Mesendoderm (in vitro differentiated cells): Measurements from ENCODE around the gene CC2D1B.
A peak's percentile ranks its signal among the peaks of the same experiment; 100 is the strongest.

Source experiments
- DNase-seq: peaks from one replicate; pipeline ENCODE4 v3.0.0; 2013
- H2AK5ac ChIP-seq: 2 replicates; pipeline ENCODE4 v1.6.1; 2013; ENCODE audit warnings: low read length, inconsistent platforms
- H2BK120ac ChIP-seq: 2 replicates; pipeline ENCODE4 v1.6.1; 2013; ENCODE audit warnings: low read depth, mild to moderate bottlenecking, low read length, moderate library complexity, mixed read lengths
- H2BK15ac ChIP-seq: replicated peaks from 2 replicates; pipeline ENCODE4 v1.6.1; 2013; ENCODE audit warnings: low read depth, mild to moderate bottlenecking, moderate library complexity
- H2BK5ac ChIP-seq: 2 replicates; pipeline ENCODE4 v1.6.1; 2013; ENCODE audit warnings: low read length, inconsistent platforms
- H3K18ac ChIP-seq: 2 replicates; pipeline ENCODE4 v1.6.1; 2013; ENCODE audit warnings: mild to moderate bottlenecking, low read length, mixed read lengths
- H3K23ac ChIP-seq: one replicate; pipeline ENCODE4 v1.6.1; 2013; ENCODE audit warnings: low read length
- H3K27ac ChIP-seq: 2 replicates; pipeline ENCODE4 v1.5.1; 2013; ENCODE audit warnings: low read depth, mild to moderate bottlenecking, inconsistent platforms, low read length, moderate library complexity
- H3K27me3 ChIP-seq: 2 replicates; pipeline ENCODE4 v1.6.1; 2013; ENCODE audit warnings: low read length, control low read depth, mild to moderate bottlenecking, inconsistent platforms; ENCODE audit not compliant: insufficient read depth, poor library complexity
- H3K36me3 ChIP-seq: 2 replicates; pipeline ENCODE4 v1.6.1; 2013; ENCODE audit warnings: low read length, inconsistent platforms; ENCODE audit not compliant: control insufficient read depth, insufficient read depth
- H3K4ac ChIP-seq: one replicate; pipeline ENCODE4 v1.6.1; 2013; ENCODE audit warnings: low read depth, mild to moderate bottlenecking, low read length, moderate library complexity
- H3K4me1 ChIP-seq: 2 replicates; pipeline ENCODE4 v1.6.1; 2013; ENCODE audit warnings: low read depth, low read length, inconsistent platforms; ENCODE audit not compliant: control insufficient read depth
- H3K4me2 ChIP-seq: 2 replicates; pipeline ENCODE4 v1.6.1; 2013; ENCODE audit warnings: low read length
- H3K4me3 ChIP-seq: 2 replicates; pipeline ENCODE4 v1.5.1; 2013; ENCODE audit warnings: mild to moderate bottlenecking, low read length
- H3K56ac ChIP-seq: one replicate; pipeline ENCODE4 v1.6.1; 2013; ENCODE audit warnings: low read length
- H3K79me1 ChIP-seq: 2 replicates; pipeline ENCODE4 v1.6.1; 2013; ENCODE audit warnings: low read length, inconsistent platforms
- H3K79me2 ChIP-seq: 2 replicates; pipeline ENCODE4 v1.6.1; 2013; ENCODE audit warnings: mild to moderate bottlenecking, low read length; ENCODE audit not compliant: control insufficient read depth, insufficient read depth
- H3K9ac ChIP-seq: 2 replicates; pipeline ENCODE4 v1.6.1; 2013; ENCODE audit warnings: low read length, inconsistent platforms
- H4K5ac ChIP-seq: one replicate; pipeline ENCODE4 v1.6.1; 2013; ENCODE audit warnings: low read length
- H4K8ac ChIP-seq: one replicate; pipeline ENCODE4 v1.6.1; 2013; ENCODE audit warnings: low read depth, mild to moderate bottlenecking, control low read depth, low read length, moderate library complexity
- WGBS: extraction: QIAGEN DNeasy Blood & Tissue Kit; methylation state at CpG from one replicate; pipeline ENCODE4 v1.1.7; 2013; ENCODE audit warnings: low lambda C conversion rate, missing lambda C conversion rate; ENCODE audit not compliant: insufficient coverage; ENCODE audit errors: extremely low coverage; 5-methylcytosine and 5-hydroxymethylcytosine counted together

The CC2D1B gene

DNA sequence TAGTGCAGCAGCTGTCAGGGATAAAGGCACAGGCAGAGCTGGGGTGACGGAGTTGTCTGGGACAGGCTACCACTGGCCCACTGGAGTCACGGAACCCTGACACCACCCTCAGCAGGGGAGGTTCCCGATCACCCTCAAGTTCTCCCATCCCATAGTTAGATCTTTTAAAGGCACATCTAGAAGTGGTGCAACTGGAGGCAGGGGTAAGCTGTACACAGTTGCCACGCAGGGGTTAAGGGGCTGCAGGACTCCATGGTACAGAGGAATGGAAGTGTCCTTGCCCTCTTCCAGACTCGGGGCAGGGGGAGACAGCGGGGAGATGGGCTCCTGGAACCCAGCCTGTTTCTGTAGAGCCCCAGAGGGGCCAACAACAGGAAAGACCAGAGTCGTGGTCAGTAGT, 13.3 kb downstream of the CC2D1B start:
- no peak overlapping the region for H3K9ac ChIP-seq
- no peak overlapping the region for H3K56ac ChIP-seq
- H3K23ac ChIP-seq, result no peak overlapping the region
- no peak for DNase-seq
- no peak overlapping the region for H3K4me2 ChIP-seq
- WGBS, result no CpG with 5 or more reads among the region's 7 CpGs
- no peak overlapping the region for H3K18ac ChIP-seq
- no peak overlapping the region for H2AK5ac ChIP-seq
- no peak overlapping the region for H2BK5ac ChIP-seq
- no peaks in the 10 kb centered on the region for H3K27me3 ChIP-seq
- no peak overlapping the region for H4K5ac ChIP-seq
- H3K4ac ChIP-seq, result no peak overlapping the region
- H3K79me1 ChIP-seq, result no peaks in the 10 kb centered on the region
- H4K8ac ChIP-seq, result no peak overlapping the region
- H3K27ac ChIP-seq, result no peak overlapping the region
- peaks cover 16% of the 10 kb centered on the region for H3K36me3 ChIP-seq
- no peak overlapping the region for H3K4me3 ChIP-seq
- H3K79me2 ChIP-seq, result no peaks in the 10 kb centered on the region
- H3K4me1 ChIP-seq, result peaks cover 2% of the 10 kb centered on the region
- no peak overlapping the region for H2BK15ac ChIP-seq
- no peak overlapping the region for H2BK120ac ChIP-seq

DNA sequence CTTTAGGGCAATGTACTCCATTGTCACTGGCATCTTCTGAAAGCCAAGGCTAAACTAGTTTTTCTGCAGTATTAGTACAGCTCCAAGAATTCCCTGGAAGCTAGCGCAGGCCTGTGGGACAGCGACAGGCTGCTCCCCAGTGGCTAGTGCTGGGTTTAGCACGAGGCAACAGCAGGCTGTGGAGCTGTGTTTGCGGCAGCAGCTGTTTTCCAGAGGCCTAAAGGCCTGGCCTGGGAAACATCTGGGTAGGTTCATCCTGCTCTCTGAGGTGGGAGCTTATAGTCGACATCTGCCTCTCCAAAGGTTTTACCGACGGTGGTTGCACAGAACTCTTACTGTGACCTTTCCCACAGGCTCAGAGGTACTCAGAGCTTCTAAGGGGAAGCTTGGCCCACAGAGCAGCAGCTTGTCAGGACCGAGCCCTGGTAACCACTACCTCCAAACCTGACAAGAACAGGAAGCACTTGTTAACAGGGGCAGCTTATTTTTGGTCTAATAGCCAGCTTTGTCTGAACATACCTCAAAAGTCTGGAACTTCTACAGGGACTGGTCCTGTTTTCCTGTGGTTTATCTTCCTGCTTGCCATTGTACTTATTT, 17.2 kb downstream of the CC2D1B start:
- H3K23ac ChIP-seq, result no peak overlapping the region
- H2BK120ac ChIP-seq, result no peak overlapping the region
- H2AK5ac ChIP-seq, result no peak overlapping the region
- DNase-seq, result peak; percentile 75
- no peak overlapping the region for H3K27ac ChIP-seq
- H3K4me3 ChIP-seq, result no peak overlapping the region
- H3K9ac ChIP-seq, result no peak overlapping the region
- H4K5ac ChIP-seq, result no peak overlapping the region
- no peak overlapping the region for H3K18ac ChIP-seq
- no peak overlapping the region for H3K4ac ChIP-seq
- H3K79me2 ChIP-seq, result no peaks in the 10 kb centered on the region
- peaks cover 2% of the 10 kb centered on the region for H3K4me1 ChIP-seq
- no peaks in the 10 kb centered on the region for H3K79me1 ChIP-seq
- no CpG with 5 or more reads among the region's 8 CpGs for WGBS
- peaks cover 3% of the 10 kb centered on the region for H3K36me3 ChIP-seq
- H3K56ac ChIP-seq, result no peak overlapping the region
- no peak overlapping the region for H2BK15ac ChIP-seq
- no peak overlapping the region for H3K4me2 ChIP-seq
- H2BK5ac ChIP-seq, result no peak overlapping the region
- H4K8ac ChIP-seq, result no peak overlapping the region
- no peaks in the 10 kb centered on the region for H3K27me3 ChIP-seq

- no peak overlapping the region for H3K27ac ChIP-seq
- no peaks in the 10 kb centered on the region for H3K79me1 ChIP-seq
- no peak overlapping the region for H3K18ac ChIP-seq
- H4K5ac ChIP-seq, result no peak overlapping the region
- H3K27me3 ChIP-seq, result no peaks in the 10 kb centered on the region
- H3K9ac ChIP-seq, result no peak overlapping the region
- no peak overlapping the region for H2BK120ac ChIP-seq
- no peaks in the 10 kb centered on the region for H3K79me2 ChIP-seq
- H2BK5ac ChIP-seq, result no peak overlapping the region
- DNase-seq, result no peak
- no peak overlapping the region for H3K4me2 ChIP-seq
- no peak overlapping the region for H2AK5ac ChIP-seq
- H3K36me3 ChIP-seq, result no peaks in the 10 kb centered on the region
- H3K56ac ChIP-seq, result no peak overlapping the region
- H3K4me3 ChIP-seq, result no peak overlapping the region
- no peak overlapping the region for H2BK15ac ChIP-seq
- no peak overlapping the region for H4K8ac ChIP-seq
- H3K4ac ChIP-seq, result no peak overlapping the region
- H3K4me1 ChIP-seq, result peaks cover 2% of the 10 kb centered on the region
- H3K23ac ChIP-seq, result no peak overlapping the region
- no CpG with 5 or more reads among the region's 4 CpGs for WGBS
These were observed 19.4 kb downstream of the CC2D1B start for GRCh38 chr1:52346653-52347052.

- Histone ChIP-seq H3K9ac (no peak overlapping the region), H4K8ac (no peak overlapping the region), H3K79me2 (no peaks in the 10 kb centered on the region), H3K36me3 (no peaks in the 10 kb centered on the region), H3K27ac (no peak overlapping the region), H2AK5ac (no peak overlapping the region), H3K79me1 (no peaks in the 10 kb centered on the region), H3K4ac (no peak overlapping the region), H2BK15ac (no peak overlapping the region), H4K5ac (no peak overlapping the region), H3K23ac (no peak overlapping the region), H3K18ac (no peak overlapping the region), H3K56ac (no peak overlapping the region), H2BK120ac (no peak overlapping the region), H3K4me2 (no peak overlapping the region), H3K4me1 (no peaks in the 10 kb centered on the region), H2BK5ac (no peak overlapping the region), H3K4me3 (no peak overlapping the region), H3K27me3 (no peaks in the 10 kb centered on the region)
- no CpG with 5 or more reads among the region's 2 CpGs for WGBS
- DNase-seq, result no peak
These were observed 20.8 kb downstream of the CC2D1B start for GRCh38 chr1:52345252-52345651.

- Histone ChIP-seq H3K23ac (no peak overlapping the region), H3K56ac (no peak overlapping the region), H3K79me1 (no peaks in the 10 kb centered on the region), H3K79me2 (no peaks in the 10 kb centered on the region), H2AK5ac (no peak overlapping the region), H2BK120ac (no peak overlapping the region), H3K4me1 (no peaks in the 10 kb centered on the region), H3K9ac (no peak overlapping the region), H3K18ac (no peak overlapping the region), H4K5ac (no peak overlapping the region), H4K8ac (no peak overlapping the region), H3K27me3 (no peaks in the 10 kb centered on the region), H2BK5ac (no peak overlapping the region), H2BK15ac (no peak overlapping the region), H3K4ac (no peak overlapping the region), H3K36me3 (no peaks in the 10 kb centered on the region), H3K4me2 (no peak overlapping the region), H3K4me3 (no peak overlapping the region), H3K27ac (no peak overlapping the region)
- no CpG with 5 or more reads among the region's 3 CpGs for WGBS
- DNase-seq, result no peak
These were observed 22.0 kb downstream of the CC2D1B start for GRCh38 chr1:52343979-52344378.

DNA sequence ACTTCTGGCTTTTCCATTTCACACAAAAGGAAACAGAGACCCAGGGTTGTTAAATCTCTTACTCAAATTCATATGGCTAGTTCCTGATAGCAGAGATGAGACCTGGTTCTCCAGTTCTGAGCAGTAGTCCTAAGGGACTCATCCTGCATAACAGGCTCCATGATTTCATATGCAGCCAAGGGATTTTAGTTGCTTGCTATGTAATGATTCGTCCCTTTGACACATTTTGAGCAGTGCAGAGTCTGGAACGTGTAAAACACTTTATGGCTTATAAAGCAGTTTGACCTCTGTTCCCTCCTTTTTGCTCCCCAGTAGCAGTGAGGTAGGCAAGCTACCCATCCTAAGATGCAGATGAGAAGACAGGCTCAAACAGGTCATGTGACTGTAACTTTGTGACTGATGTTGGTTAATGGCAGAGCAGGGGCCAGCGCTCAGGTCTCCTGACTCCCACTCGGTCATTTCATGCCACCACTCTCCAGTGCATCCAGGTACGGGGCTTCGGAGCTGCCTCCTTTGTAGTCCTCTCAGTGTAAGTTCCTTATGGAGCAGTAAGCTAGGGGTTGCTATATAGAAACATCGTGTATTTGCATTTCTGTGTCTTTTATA, 24.2 kb downstream of the CC2D1B start:
- Histone ChIP-seq H3K27me3 (no peaks in the 10 kb centered on the region), H3K79me1 (no peaks in the 10 kb centered on the region), H2BK120ac (no peak overlapping the region), H3K4ac (no peak overlapping the region), H3K79me2 (no peaks in the 10 kb centered on the region), H3K4me2 (no peak overlapping the region), H4K5ac (no peak overlapping the region), H3K18ac (no peak overlapping the region), H2BK15ac (no peak overlapping the region), H3K56ac (no peak overlapping the region), H2AK5ac (no peak overlapping the region), H3K36me3 (no peaks in the 10 kb centered on the region), H3K4me3 (no peak overlapping the region), H3K4me1 (no peaks in the 10 kb centered on the region), H3K27ac (no peak overlapping the region), H2BK5ac (no peak overlapping the region), H3K23ac (no peak overlapping the region), H4K8ac (no peak overlapping the region), H3K9ac (no peak overlapping the region)
- no peak for DNase-seq
- no CpG with 5 or more reads among the region's 7 CpGs for WGBS
